Activated T-helper 1 cell treated with anti-CD3 and anti-CD28 coated beads, Interleukin-2, amount 50 U/mL, for 16 hours (primary cell): ENCODE measurements around the gene PHGDH.
"Not testable (repeated sequence)": the region's sequence is repeated elsewhere in the genome, so short reads cannot be mapped to it uniquely, and the experiment has no call there.

Source experiments
- DNase-seq, 2 donors: peaks; one replicate each; pipeline ENCODE4 v3.0.0-alpha.2; 2020; ENCODE audit warnings: low read depth in 1 of 2, low spot score in 1 of 2

PHGDH gene

DNA sequence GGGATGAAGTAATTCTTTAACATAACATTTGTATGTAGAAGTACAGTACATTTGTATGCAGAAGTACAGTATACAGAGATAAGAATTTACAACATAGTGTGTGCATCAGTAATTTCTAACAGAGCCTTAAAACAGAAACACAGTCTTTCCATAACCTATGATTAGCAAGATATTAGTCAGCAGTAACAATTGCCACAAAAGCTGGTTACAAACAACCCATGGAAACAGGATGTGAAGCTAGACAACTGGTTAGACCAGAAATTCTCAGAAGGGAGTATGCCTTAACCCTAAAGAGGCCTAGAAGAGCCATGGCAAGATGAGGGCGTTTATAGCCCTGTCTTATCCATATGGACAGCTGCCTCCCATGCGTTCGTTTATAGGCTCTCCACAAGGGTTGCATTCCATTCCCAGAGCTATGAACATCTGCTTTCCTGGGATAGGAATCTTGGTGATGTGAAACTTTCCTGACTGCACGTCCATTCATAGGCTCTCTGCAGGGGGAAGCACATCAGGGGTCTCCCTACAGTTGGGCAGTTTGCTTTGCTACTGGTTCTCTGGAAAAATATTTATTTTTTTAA lies 74.8 kb downstream of the PHGDH start:
- DNase-seq: not testable (repeated sequence)

DNA sequence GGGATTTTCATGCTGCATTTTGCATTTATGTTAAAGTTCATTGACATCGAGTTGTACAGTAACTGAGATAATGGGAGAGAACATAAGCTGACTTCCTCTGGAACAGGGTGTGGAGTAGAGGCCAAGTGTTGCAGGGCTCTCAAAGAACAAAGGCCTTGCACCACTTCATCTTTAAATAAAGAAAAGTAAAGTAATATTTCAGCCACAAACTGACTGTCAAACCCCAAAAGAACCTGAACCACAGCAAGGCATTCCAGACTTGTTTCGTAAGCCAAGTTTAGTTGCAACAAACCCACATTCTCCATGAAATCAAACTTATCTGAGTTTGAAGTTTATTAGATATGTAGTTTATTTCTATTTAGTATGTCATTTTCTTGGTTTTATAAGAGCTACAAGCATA lies 76.0 kb downstream of the PHGDH start:
- no peak for DNase-seq

DNA sequence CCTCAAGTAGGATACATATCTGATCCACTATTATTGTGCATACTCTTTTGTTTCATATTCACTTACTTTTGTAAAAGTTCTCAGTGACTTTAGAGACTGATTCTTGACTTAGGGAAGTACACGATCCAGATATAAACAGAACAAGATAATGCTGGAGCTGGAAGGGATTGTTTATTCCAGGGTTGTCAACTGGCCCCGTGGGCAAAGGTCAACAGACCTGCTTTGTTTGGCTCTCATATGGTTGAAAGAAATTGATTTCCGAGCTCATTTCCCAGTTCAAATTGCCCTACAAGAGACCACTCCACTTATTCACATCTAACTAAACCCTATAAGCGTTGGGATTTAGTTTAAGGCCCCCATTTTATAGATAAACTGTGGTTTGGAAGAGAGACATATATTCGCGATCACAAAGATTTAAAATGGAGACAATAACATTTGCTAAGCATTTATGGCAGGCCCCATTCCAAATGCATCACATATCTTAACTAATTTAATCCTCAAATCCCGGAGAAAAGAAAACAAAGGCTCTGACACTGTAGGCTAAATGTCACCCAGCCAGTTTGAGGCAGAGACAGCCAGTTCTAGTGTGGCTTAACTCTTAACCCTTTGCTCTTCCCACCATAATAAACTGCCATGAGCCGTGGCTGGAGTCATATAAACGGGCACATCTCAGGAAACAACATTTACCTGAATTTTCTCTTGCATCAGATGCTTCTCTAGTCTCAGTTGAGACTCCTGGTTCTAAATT lies 78.9 kb downstream of the PHGDH start:
- no peak for DNase-seq

DNA sequence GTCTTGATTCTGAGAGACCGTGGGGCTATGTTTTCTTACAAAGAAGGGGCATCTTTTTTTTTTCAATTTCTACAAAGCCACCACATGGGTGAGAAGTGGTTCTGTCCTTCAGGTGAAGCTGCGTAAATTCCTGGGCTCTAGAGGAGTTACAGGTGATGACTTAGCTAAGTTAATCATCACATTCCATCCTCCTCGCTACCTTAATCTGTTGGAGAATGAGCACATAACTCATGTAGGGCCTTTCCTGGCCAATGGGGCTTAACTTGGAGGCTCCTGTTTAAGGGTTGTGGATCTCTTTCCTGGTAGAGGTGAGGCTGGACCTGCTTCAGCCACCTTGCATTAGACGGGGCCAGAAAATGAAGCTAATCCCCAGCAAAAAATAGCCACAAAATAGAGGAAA lies 79.6 kb downstream of the PHGDH start:
- no peak for DNase-seq
